Adrenal gland (tissue), 5 donors: ENCODE measurements around the gene PHETA2.

Experiments
- POLR2A ChIP-seq, 2 donors: fragments of 450-650 bp; IDR thresholded peaks; one replicate each; pipeline ENCODE4 v1.6.1; 2017; ENCODE audit warnings: antibody characterized with exemption in 2 of 2, mild to moderate bottlenecking in 2 of 2, moderate library complexity in 1 of 2
- TF ChIP-seq, protein P1 (sequence below), 6 experiments: fragments of 450-650 bp in 4 of 6; fragments of 200-600 bp in 2 of 6; sonication (generic) in 1 of 6; IDR thresholded peaks; 1 replicate in 5 of 6; 2 replicates in 1 of 6; pipeline versions ENCODE4 v1.5.1 to v1.8.0; 2016 to 2021; ENCODE audit warnings: antibody characterized with exemption in 6 of 6, mild to moderate bottlenecking in 2 of 6, moderate library complexity in 1 of 6
- donor health status: DM: no; HTN: no; CAD: no.

GRCh38 chr22:42074132-42074811 lies at the start of gene PHETA2:
- TF ChIP-seq, protein P1, sequence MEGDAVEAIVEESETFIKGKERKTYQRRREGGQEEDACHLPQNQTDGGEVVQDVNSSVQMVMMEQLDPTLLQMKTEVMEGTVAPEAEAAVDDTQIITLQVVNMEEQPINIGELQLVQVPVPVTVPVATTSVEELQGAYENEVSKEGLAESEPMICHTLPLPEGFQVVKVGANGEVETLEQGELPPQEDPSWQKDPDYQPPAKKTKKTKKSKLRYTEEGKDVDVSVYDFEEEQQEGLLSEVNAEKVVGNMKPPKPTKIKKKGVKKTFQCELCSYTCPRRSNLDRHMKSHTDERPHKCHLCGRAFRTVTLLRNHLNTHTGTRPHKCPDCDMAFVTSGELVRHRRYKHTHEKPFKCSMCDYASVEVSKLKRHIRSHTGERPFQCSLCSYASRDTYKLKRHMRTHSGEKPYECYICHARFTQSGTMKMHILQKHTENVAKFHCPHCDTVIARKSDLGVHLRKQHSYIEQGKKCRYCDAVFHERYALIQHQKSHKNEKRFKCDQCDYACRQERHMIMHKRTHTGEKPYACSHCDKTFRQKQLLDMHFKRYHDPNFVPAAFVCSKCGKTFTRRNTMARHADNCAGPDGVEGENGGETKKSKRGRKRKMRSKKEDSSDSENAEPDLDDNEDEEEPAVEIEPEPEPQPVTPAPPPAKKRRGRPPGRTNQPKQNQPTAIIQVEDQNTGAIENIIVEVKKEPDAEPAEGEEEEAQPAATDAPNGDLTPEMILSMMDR (IDR thresholded peaks at IDR 0.05) = peak in 5 of 6 experiments; percentile 10 to 47 (median 38)
- no peak for TF ChIP-seq POLR2A (IDR thresholded peaks at IDR 0.05)
